Measurements from ENCODE around the gene PEAR1.

PEAR1 gene

GRCh38 chr1:156882543-156882942 lies 11.0 kb upstream of the PEAR1 start:
- no peak for TF ChIP-seq CTCF (IDR thresholded peaks at IDR 0.05; ENCODE audit: borderline replicate concordance, insufficient read depth, low read depth, low read length)
- no peak overlapping the region for H3K4me3 ChIP-seq (ENCODE audit: low read depth, low read length)

GRCh38 chr1:156883919-156884318 lies 9.6 kb upstream of the PEAR1 start:
- H3K4me3 ChIP-seq (ENCODE audit: low read depth, low read length): no peak overlapping the region
- TF ChIP-seq CTCF (IDR thresholded peaks at IDR 0.05; ENCODE audit: borderline replicate concordance, insufficient read depth, low read depth, low read length): no peak

GRCh38 chr1:156884560-156885184 lies 8.8 kb upstream of the PEAR1 start:
- TF ChIP-seq CTCF (IDR thresholded peaks at IDR 0.05; ENCODE audit: borderline replicate concordance, insufficient read depth, low read depth, low read length): no peak
- no peak overlapping the region for H3K4me3 ChIP-seq (ENCODE audit: low read depth, low read length)

GRCh38 chr1:156885314-156885713 lies 8.2 kb upstream of the PEAR1 start:
- no peak for TF ChIP-seq CTCF (IDR thresholded peaks at IDR 0.05; ENCODE audit: borderline replicate concordance, insufficient read depth, low read depth, low read length)
- H3K4me3 ChIP-seq (ENCODE audit: low read depth, low read length): no peak overlapping the region

GRCh38 chr1:156885880-156886355 lies 7.6 kb upstream of the PEAR1 start:
- TF ChIP-seq CTCF (IDR thresholded peaks at IDR 0.05; ENCODE audit: borderline replicate concordance, insufficient read depth, low read depth, low read length): no peak
- no peak overlapping the region for H3K4me3 ChIP-seq (ENCODE audit: low read depth, low read length)

GRCh38 chr1:156886583-156887281 lies 6.8 kb upstream of the PEAR1 start:
- no peak overlapping the region for H3K4me3 ChIP-seq (ENCODE audit: low read depth, low read length)
- TF ChIP-seq CTCF (IDR thresholded peaks at IDR 0.05; ENCODE audit: borderline replicate concordance, insufficient read depth, low read depth, low read length): no peak

- H3K4me3 ChIP-seq (ENCODE audit: low read depth, low read length): no peak overlapping the region
- no peak for TF ChIP-seq CTCF (IDR thresholded peaks at IDR 0.05; ENCODE audit: borderline replicate concordance, insufficient read depth, low read depth, low read length)
Observed at GRCh38 chr1:156887317-156887716, 6.2 kb upstream of the PEAR1 start.

Measured in GM12875 (cell line).